Measurements from ENCODE around the gene MRAP. TPM values are rescaled to one million over a fixed set of nuclear protein-coding genes. Genes with fewer than 3 reads are reported as not detected.

Gene MRAP
- total and polyA plus RNA-seq, 2 donors (not counting 1 experiment from before 2014, with no cell fraction given) = not detected

GRCh38 chr21:32279377-32279680 is 19.3 kb upstream of the MRAP start:
- no peaks in the 10 kb centered on the region for H3K27me3 ChIP-seq (replicated peaks in 1 of 4; ENCODE audit: control extremely low read depth in 1 of 4, control insufficient read depth in 3 of 4, insufficient read depth in 4 of 4, low read length in 3 of 4)
- H3K9ac ChIP-seq (ENCODE audit: low read length) = peak overlapping the region; percentile 82
- no peaks in the 10 kb centered on the region for H3K27me3 Mint-ChIP-seq
- H3K4me3 Mint-ChIP-seq = peak overlapping the region; percentile 100
- H4K20me1 ChIP-seq (ENCODE audit: control insufficient read depth, insufficient read depth, low read length, poor library complexity, severe bottlenecking) = no peaks in the 10 kb centered on the region
- DNase-seq = no peak
- H3K36me3 ChIP-seq (replicated peaks in 1 of 2; ENCODE audit: control extremely low read depth in 1 of 2, control insufficient read depth in 1 of 2, extremely low read depth in 1 of 2, insufficient read depth in 2 of 2, low read length in 1 of 2) = no peaks in the 10 kb centered on the region
- H3K79me2 ChIP-seq (ENCODE audit: control insufficient read depth, insufficient read depth, low read length) = peaks cover 30% of the 10 kb centered on the region
- H3K9me3 ChIP-seq (ENCODE audit: control extremely low read depth in 1 of 3, control insufficient read depth in 2 of 3, insufficient read depth in 1 of 3, low read length in 2 of 3) = no peaks in the 10 kb centered on the region
- CTCF ChIA-PET = interaction anchor here (1.0 kb wide), 1 partner anchor 8 kb away, joined by 3 read pairs; no protein-coding TSS in a partner anchor
- peak overlapping the region; percentile 29 to 44 for H3K27ac ChIP-seq (ENCODE audit: low read length in 2 of 2)
- H3K4me3 ChIP-seq (ENCODE audit: control extremely low read depth in 1 of 5, extremely low read depth in 1 of 5, insufficient read depth in 1 of 5, low read depth in 2 of 5, low read length in 4 of 5) = peak overlapping the region; percentile 70 to 86 (median 82)
- H3K27ac Mint-ChIP-seq = peak overlapping the region; percentile 91
- intact Hi-C loops (cut with micrococcal nuclease) = loop anchor here (1.0 to 10.0 kb wide), 5 partner anchors 333 to 1635 kb away; partner anchors contain the start of genes ATP5PO, CFAP298, CRYZL1 and ITSN1
- no peaks in the 10 kb centered on the region for H3K9me3 Mint-ChIP-seq (ENCODE audit: insufficient read depth)
- POLR2A ChIA-PET = no interaction called here
- TF ChIP-seq, protein P1, sequence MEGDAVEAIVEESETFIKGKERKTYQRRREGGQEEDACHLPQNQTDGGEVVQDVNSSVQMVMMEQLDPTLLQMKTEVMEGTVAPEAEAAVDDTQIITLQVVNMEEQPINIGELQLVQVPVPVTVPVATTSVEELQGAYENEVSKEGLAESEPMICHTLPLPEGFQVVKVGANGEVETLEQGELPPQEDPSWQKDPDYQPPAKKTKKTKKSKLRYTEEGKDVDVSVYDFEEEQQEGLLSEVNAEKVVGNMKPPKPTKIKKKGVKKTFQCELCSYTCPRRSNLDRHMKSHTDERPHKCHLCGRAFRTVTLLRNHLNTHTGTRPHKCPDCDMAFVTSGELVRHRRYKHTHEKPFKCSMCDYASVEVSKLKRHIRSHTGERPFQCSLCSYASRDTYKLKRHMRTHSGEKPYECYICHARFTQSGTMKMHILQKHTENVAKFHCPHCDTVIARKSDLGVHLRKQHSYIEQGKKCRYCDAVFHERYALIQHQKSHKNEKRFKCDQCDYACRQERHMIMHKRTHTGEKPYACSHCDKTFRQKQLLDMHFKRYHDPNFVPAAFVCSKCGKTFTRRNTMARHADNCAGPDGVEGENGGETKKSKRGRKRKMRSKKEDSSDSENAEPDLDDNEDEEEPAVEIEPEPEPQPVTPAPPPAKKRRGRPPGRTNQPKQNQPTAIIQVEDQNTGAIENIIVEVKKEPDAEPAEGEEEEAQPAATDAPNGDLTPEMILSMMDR (IDR thresholded peaks at IDR 0.05) = no peak
- no peak for TF ChIP-seq EZH2 (IDR thresholded peaks at IDR 0.05; ENCODE audit: borderline replicate concordance, insufficient read depth, low read depth, low read length, poor library complexity, severe bottlenecking)
- H2AFZ ChIP-seq (ENCODE audit: insufficient read depth, low read depth, low read length, poor library complexity, severe bottlenecking) = peak overlapping the region; percentile 95
- WGBS (ENCODE audit: insufficient coverage) = 0% methylated on average over 2 of the region's 10 CpGs
- H3K4me1 Mint-ChIP-seq = peaks cover 22% of the 10 kb centered on the region
- peaks cover 16 to 22% of the 10 kb centered on the region in 2 donors for H3K4me1 ChIP-seq (ENCODE audit: control insufficient read depth in 2 of 2, insufficient read depth in 2 of 2, low read length in 2 of 2)
- H3K4me2 ChIP-seq (replicated peaks; ENCODE audit: low read depth, low read length, poor library complexity, severe bottlenecking) = peak overlapping the region; percentile 84
- no peak for ATAC-seq (ENCODE audit: low read depth)

GRCh38 chr21:32281531-32281930 is 17.1 kb upstream of the MRAP start:
- TF ChIP-seq, protein P1 (IDR thresholded peaks at IDR 0.05) = no peak
- Mint-ChIP-seq H3K27me3 (no peaks in the 10 kb centered on the region), H3K9me3 (ENCODE audit: insufficient read depth) (no peaks in the 10 kb centered on the region), H3K27ac (peak overlapping the region; percentile 3), H3K4me3 (no peak overlapping the region), H3K4me1 (peaks cover 22% of the 10 kb centered on the region)
- Histone ChIP-seq H3K9ac (ENCODE audit: low read length) (no peak overlapping the region), H3K27me3 (replicated peaks in 1 of 4; ENCODE audit: control extremely low read depth in 1 of 4, control insufficient read depth in 3 of 4, insufficient read depth in 4 of 4, low read length in 3 of 4) (no peaks in the 10 kb centered on the region), H3K27ac (ENCODE audit: low read length in 2 of 2) (no peak overlapping the region), H3K4me3 (ENCODE audit: control extremely low read depth in 1 of 5, extremely low read depth in 1 of 5, insufficient read depth in 1 of 5, low read depth in 2 of 5, low read length in 4 of 5) (no peak overlapping the region), H3K9me3 (ENCODE audit: control extremely low read depth in 1 of 3, control insufficient read depth in 2 of 3, insufficient read depth in 1 of 3, low read length in 2 of 3) (no peaks in the 10 kb centered on the region), H3K79me2 (ENCODE audit: control insufficient read depth, insufficient read depth, low read length) (peaks cover 21% of the 10 kb centered on the region), H3K36me3 (replicated peaks in 1 of 2; ENCODE audit: control extremely low read depth in 1 of 2, control insufficient read depth in 1 of 2, extremely low read depth in 1 of 2, insufficient read depth in 2 of 2, low read length in 1 of 2) (no peaks in the 10 kb centered on the region), H2AFZ (ENCODE audit: insufficient read depth, low read depth, low read length, poor library complexity, severe bottlenecking) (no peak overlapping the region), H4K20me1 (ENCODE audit: control insufficient read depth, insufficient read depth, low read length, poor library complexity, severe bottlenecking) (no peaks in the 10 kb centered on the region), H3K4me2 (replicated peaks; ENCODE audit: low read depth, low read length, poor library complexity, severe bottlenecking) (no peak overlapping the region), H3K4me1 (ENCODE audit: control insufficient read depth in 2 of 2, insufficient read depth in 2 of 2, low read length in 2 of 2) (peaks cover 16 to 22% of the 10 kb centered on the region in 2 donors)
- intact Hi-C loops (cut with micrococcal nuclease) = no loop called here
- ChIA-PET POLR2A (no interaction called here), CTCF (no interaction called here)
- 97% methylated on average over 5 of the region's 7 CpGs for WGBS (ENCODE audit: insufficient coverage)
- DNase-seq (no peak), ATAC-seq (ENCODE audit: low read depth) (no peak)

Data from B cell (primary cell).